Vagina (tissue), 2 donors: ENCODE results near the gene RIMS3.

ENCODE experiments used
- CTCF ChIP-seq, 3 experiments: fragments of 450-650 bp in 2 of 3; fragments of 200-600 bp in 1 of 3; sonication (generic) in 1 of 3; IDR thresholded peaks; one replicate each; pipeline ENCODE4 v1.5.1; 2017 to 2019; ENCODE audit warnings: antibody characterized with exemption in 3 of 3, mild to moderate bottlenecking in 2 of 3, moderate library complexity in 2 of 3
- POLR2A ChIP-seq, 2 donors: fragments of 450-650 bp; IDR thresholded peaks; one replicate each; pipeline ENCODE4 v1.6.1; 2017; ENCODE audit warnings: antibody characterized with exemption in 2 of 2, mild to moderate bottlenecking in 2 of 2, moderate library complexity in 2 of 2
- POLR2AphosphoS5 ChIP-seq, 2 donors: sonication (generic); formaldehyde crosslinking; IDR thresholded peaks; one replicate each; pipeline ENCODE4 v1.9.0; 2017; ENCODE audit warnings: antibody characterized with exemption in 2 of 2, mild to moderate bottlenecking in 2 of 2, low read depth in 1 of 2; ENCODE audit not compliant: insufficient read depth in 1 of 2

- TF ChIP-seq POLR2A (IDR thresholded peaks at IDR 0.05) (no peak), CTCF (IDR thresholded peaks at IDR 0.05) (no peak), POLR2AphosphoS5 (IDR thresholded peaks at IDR 0.05; ENCODE audit: insufficient read depth in 1 of 2, low read depth in 1 of 2) (no peak)
Measured at GRCh38 chr1:40648928-40649591, 16.4 kb downstream of the RIMS3 start.
